GM20431 (cell line): ENCODE results near the gene ATP9B.
"Not testable (repeated sequence)": the region's sequence is repeated elsewhere in the genome, so short reads cannot be mapped to it uniquely, and the experiment has no call there.

ENCODE experiments used
- in situ Hi-C: fragments of 300-500 bp; cut with MseI, MboI; formaldehyde crosslinking; loops from one replicate; pipeline ENCODE4 v1.15.0; 2020; ENCODE audit warnings: low sequenced_read_pairs; ENCODE audit not compliant: unreplicated experiment

The ATP9B gene

DNA sequence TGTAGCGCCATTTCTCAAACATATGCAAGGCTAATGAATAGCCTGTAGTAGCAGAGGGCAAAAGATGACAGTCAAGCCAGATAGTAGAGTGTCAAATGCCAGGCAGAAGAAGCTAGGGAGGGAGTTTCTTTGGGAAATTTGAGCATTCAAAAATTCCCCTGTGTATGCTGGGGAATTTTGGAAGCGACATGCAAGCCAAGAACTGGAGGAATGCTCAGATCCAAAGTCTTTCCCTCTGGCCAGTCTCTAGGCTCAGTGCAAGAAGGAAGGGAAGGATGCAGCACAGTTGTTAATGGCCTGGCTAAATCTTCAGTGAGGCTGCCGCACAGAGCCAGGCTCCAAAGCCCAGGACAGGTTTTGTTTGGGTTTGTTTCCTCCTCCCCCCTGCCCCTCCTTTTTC lies 59.9 kb downstream of the ATP9B start:
- in situ Hi-C loops: no loop called here

DNA sequence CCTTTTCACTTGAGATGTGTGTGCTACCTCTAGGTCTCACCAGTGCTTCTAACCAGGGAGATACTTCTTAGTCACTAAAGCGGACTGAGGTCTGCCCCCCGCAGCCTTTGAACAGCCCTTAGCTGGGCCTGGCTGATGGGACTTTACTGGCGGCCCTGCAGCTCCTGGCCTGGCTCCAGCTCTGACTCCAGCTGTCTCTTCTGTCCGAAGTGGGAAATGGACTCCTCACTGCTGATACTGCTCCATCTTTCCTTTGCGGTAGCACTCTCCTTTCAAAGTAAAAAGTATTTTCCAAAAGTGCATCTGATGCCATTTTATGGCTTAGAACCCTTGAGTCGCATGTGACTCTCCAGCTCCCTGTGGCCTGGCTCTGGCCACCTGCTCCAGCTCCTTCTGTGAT lies 64.5 kb downstream of the ATP9B start:
- in situ Hi-C loops: no loop called here

DNA sequence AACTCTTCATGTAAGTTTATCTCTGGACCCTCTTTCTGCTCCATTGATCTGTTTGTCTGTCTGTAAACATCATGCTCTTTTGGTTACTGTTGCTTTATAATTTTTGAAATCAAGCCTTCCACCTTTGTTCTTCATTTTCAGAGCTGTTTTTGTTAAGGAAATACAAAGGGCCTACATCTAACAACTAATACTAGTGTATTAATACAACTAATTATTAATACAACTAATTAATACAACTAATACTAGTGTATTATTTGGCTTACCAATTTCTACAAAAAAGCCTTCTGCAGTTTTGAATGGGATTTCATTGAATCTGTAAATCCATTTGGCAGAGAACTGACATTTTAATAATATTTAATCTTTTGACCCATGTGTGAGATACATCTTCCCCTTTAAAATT lies 66.7 kb downstream of the ATP9B start:
- in situ Hi-C loops: no loop called here

DNA sequence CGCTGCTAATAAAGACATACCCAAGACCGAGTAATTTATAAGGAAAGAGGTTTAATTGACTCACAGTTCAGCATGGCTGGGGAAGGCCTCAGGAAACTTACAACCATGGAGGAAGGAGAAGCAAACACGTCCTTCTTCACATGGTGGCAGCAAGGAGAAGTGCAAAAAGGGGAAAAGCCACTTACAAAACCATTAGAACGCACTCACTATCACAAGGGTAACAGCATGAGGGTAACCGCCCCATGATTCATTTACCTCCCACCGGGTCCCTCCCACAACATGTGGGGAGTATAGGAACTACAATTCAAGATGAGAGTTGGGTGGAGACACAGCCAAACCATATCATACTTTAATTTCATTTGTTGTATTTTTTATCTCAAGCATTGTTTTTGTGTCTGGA lies 67.5 kb downstream of the ATP9B start:
- in situ Hi-C loops: no loop called here

DNA sequence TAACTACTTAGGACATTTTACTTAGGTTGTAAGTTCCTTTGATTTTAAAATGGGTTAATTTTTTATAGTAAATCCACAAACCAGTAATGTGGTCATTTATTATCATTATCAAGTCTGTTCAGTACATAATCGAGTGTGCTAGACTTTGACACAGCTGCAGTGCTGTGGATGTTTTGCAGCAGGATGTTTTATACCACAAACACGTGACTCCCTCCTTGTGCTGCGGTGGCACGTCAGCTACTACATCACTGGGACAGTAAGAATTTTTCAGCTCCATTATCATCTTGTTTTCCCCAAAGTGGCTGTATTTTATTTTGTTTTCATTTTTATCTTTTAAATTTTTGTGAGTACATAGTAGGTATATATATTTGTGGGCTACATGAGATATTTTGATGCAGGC lies 70.0 kb downstream of the ATP9B start:
- in situ Hi-C loops: no loop called here

DNA sequence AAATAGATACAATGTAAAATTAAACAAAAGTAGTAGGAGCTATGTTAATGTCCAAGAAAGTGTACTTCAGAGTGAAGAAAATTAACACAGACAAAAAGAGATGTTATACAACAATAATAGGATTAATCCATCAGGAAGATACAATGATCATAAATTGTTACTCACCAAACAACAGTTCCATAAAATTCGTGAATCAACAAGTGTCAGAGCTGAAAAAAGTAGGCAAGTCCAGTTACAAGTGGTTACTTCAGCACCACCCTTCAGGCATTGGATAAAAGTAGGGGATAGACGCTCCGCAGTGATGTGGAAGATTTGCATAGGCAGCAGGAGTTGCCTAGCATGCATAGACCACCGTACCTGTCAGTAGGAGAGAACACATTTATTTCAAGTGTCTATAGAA lies 77.8 kb downstream of the ATP9B start:
- in situ Hi-C loops: no loop called here

DNA sequence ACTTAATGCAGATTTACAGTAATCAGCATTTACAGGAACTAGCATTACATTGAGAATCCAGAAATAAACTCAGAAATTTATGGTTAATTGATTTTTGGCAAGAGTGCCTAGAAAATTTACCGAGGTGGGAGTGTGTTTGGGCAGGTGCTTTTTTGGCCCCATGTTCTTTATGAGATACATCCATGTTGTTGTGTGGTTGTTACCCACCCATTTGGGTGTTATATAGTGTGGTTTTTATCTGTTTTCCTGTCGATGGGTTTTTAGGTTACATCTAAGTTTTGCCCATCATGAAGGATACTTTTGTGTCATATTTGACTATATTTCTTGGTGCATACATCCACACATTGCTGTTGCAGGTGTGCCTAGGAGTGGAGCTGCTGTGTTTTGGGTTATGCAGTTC lies 82.0 kb downstream of the ATP9B start:
- in situ Hi-C loops: no loop called here

DNA sequence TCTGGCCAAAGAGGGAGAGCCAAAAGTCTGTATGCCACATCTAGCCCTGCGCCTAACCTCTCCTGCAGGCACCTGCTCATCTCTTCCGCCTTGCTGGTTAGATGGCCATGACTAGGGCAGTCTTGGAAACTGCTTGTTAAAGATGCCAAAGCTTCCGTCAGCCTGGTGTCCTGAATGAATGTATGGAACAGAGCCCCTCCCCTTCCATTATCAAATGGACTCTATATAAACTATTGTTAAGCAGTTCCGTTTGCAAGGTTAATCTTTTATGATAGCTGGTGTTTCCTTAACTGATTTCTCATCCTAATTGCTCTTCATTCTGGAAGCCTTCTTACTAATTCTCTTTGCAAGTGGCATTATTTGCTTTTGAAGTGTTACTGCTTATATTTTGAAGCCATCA lies 87.1 kb downstream of the ATP9B start:
- in situ Hi-C loops: no loop called here

DNA sequence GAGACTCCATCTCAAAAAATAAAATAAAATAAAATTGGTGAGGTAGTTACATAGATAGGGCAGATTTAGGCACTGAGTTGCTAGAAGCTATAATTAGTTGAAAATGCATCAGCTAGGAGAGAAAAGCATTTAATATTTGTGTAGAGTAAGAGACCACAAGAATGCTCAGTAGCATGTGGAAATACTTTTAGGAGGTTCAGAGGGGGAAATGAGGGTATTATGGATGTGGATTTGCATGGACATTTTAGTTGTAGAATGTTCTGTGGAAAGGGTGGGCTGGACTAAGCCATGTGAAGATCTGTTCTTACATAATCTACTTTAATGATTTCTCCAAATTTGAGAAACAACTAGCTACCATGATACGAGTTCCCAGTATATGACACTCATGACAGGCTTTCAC lies 95.5 kb downstream of the ATP9B start:
- in situ Hi-C loops: no loop called here

DNA sequence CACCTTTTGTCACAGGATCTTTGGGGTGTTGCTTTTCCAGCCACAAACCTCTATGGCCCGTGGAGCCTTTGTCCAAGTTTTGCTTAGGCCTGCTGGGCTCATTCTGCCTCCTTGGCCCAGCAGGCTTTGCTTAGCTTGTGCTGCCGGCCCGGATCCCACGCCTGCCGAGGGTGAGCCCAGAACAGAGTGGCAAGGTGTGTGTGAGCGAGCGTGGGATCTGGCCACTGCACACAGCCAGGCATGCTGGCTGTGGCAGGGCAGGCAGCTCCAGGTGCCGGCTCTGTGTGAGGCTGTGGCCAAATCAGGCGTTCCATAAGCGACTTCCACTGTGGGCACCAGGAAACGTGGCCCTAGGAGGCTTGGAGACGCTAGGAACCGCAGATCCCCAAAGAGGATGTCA lies 97.5 kb downstream of the ATP9B start:
- in situ Hi-C loops: no loop called here

DNA sequence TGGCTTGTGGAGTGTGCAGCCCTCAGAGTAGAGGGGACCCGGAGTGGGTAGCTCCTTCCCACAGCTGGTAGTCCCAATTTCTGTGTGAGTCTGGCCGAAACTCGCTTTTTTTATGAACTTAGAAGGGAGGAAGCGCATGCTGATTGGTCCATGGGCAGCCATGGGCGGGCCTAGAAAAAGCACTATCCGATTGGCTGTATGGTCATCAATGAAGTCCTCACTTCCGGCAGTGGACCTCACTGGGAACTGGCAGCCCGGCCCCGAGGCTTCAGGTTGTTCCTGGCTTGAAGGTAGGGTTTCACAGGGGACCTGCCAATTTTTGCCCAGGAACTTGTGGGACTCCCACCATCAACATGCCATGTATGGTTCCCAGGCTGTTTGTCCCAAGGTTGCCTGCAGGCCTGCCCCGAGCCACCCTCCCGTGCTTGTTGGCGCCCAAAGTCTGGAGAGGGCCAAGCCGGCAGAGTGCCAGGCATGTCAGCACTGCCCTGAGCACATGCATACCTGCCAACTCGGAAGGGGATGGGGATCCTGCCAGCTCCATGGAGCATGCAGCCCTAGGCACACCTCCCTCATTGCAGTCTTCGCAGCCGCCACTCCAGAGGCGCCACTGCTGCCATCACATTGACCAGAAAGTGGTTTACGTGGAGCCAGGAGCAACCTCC lies 98.5 kb downstream of the ATP9B start:
- in situ Hi-C loops: no loop called here

DNA sequence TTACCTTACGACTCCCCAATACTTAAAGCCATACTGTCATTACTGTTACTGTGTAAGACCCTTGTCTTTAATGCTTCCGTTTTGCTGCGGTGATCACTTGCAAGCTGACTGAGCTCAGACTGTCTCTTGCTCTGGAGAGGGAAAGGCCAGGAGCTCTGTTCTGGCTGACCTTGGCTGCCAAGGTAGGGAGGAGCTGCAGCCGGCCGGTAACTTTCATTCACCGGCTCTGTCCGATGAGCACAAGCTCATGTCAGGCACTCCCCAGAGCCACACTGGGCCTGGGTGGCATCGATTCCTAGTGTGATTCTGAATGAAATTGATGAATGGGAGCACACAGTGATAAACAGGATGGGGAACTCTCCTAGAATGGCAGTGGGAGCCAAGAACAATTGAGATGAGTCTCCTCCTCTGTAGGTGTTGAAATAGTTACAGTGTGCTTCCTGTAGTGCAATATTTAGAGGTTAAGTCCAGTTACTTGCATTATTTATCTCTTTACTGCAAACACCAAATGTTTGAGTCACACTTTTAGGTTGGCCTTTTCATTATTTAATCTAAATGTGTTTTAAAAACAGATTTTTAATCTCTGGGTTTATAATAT lies 100.9 kb downstream of the ATP9B start:
- in situ Hi-C loops: no loop called here

DNA sequence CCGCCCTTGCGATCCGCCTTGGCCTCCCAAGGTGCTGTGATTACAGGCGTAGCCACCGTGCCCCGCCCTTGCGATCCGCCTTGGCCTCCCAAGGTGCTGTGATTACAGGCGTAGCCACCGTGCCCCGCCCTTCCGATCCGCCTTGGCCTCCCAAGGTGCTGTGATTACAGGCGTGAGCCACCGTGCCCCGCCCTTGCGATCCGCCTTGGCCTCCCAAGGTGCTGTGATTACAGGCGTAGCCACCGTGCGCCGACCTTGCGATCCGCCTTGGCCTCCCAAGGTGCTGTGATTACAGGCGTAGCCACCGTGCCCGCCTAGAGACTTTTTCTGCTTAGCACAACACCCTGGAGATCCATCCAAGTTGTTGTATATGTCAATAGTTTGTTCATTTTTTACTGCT lies 103.1 kb downstream of the ATP9B start:
- in situ Hi-C loops: not testable (repeated sequence)

DNA sequence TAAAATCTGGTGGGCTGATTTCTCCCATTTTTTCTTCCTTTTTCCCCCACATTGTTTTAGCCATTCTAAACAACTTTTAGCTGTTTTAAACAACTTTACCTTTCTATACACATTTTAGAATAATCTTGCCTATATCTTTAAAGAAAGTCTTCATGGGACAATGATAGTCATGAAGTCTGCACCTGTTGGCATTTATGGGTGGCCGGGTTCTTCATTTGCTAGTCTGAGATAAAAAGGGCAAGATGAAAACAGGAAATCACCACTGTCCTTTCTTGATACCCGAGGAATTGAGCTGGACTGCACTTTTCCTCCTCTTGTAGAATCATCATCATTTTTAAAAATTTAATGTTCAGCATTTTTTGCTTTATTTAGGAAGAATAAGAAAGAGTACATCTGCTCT lies 104.5 kb downstream of the ATP9B start:
- in situ Hi-C loops: no loop called here

DNA sequence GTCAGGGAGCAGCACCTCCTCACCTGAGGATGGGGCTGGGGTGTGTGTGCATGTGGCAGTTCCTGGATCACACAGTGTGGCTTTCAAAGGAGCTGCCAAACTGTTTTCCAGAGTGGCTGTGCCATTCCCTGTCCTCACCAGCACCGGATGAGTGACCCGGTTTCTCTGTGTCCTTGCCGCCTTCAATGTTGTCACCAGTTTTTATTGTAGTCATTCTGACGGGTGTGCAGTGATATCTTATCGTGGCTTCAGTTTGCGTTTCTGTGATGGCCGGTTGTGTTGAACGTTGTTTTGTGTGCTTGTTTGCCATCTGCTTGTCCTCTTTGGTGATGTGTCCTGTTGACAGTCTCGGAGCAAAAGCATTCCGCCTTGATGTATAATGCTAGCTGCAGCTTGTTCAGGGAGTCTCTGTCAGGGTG lies 108.9 kb downstream of the ATP9B start:
- in situ Hi-C loops: no loop called here

DNA sequence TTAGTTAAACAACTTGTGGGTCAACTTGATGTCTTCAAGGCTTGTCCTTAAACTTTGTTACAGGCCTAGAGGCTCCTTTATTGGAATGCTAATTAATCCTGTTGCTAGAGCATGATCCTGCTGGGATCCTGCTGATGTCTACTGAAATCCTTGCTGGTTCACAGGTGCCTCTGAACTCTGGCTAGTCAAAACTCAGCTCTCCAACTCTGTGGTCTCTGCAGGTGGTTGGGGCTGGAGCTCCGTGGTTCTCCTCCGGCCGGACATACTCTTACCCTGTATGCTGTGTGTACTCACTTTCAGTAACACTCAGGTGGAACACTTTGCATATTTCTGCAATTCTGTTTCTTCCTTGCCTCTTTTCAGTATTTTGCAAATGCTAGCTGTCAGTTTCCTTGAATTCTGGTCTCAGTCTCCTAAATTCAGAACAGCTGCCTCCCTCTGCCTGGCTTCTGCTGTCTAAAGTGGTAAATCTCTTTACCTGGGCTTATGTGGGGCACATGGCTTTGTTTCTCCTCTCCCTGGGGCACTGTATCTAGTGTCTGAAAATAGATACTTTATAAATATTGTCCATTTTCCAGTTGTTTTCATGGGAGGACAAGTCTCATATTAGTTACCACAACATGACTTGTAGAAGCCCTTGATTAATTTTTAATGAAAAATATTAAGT lies 113.0 kb downstream of the ATP9B start:
- in situ Hi-C loops: no loop called here

DNA sequence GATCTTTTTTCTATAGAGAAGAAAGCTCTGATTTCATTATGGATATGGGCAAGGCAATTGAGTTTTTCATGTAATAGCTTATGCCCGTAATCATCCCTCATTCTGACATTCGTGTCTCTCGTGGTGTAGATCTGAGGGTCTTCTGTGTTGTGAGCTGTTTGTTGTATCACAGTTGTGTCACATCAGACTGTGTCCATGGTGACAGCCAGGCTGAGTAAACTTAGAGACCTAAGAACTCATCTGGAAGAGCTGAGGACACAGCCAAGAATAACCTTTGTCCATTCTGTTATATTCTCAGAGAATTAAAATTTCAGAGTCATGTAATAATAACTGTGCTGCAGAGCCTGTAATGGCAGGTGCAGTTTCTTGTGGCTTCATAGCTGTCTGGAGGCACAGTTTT lies 116.5 kb downstream of the ATP9B start:
- in situ Hi-C loops: no loop called here

DNA sequence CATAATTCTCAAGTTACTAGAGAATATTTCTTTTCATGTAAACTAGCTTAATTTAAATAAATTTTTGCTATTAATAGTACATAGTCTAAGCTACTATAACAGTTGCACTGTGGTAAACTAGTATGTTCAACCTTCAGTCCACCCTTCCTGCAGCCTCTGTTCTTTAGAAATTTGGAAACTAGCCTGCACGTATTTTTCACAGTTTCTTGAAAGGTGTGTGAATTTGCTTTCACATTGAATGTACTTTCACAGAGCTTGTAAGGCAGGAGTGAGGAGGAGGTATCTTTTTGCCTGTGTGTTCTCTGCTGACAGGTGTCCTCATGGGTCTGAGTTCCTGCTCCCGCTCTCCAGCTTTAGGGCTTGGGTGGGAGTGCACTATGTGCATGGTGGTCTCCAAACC lies 117.5 kb downstream of the ATP9B start:
- in situ Hi-C loops: no loop called here

DNA sequence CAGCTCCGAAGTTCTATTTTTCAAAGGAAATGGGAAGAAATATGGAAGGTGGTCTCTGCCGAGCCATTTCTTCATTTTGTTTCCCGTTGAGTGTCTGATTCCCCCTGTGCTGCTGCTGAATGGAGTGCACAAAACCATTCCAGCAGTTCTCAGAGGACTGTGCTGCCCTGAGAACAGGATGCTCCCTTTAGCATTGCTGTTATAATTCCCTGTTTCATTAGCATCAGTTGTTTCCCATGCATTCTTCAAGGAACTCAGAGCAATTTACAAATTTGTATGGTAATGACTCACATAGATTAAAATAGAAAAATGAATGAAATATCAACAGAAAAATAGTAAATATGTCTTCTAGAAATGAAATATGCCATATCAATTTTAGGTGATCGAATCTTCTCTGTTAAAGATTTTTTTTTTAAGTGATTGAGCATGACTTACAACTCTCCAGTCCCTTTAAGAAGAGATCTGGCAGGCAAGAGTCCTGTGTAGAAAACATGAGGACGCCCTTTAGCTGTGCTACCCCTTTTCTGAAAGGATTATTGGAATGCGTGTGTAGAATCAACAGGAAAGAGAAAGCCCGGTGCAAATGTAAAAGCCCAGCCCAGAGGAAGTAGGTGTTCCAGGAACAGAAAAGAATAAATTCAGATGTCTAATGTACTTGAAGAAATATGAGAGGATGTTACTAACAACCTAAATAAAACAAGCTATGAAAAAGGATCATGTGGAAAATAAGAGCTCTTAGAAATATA lies 118.5 kb downstream of the ATP9B start:
- in situ Hi-C loops: no loop called here

DNA sequence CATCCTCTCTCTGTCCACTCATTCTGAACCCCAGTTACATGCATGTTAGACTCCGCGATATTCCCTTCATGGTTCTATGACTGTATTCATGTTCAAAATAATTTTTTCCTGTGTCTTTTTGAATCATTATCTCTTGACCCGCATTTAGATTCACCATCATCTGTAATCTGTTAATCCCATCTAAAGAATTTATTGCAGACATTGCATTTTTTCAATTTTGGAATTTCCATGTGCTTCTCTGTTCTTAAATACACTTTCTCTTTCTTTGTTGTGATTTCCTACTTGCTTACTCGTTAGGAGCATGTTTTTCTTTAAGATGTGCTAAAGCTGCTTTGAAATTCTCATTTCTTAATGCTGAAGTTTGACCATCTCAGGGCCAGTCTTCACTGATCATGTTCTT lies 122.2 kb downstream of the ATP9B start:
- in situ Hi-C loops: no loop called here

DNA sequence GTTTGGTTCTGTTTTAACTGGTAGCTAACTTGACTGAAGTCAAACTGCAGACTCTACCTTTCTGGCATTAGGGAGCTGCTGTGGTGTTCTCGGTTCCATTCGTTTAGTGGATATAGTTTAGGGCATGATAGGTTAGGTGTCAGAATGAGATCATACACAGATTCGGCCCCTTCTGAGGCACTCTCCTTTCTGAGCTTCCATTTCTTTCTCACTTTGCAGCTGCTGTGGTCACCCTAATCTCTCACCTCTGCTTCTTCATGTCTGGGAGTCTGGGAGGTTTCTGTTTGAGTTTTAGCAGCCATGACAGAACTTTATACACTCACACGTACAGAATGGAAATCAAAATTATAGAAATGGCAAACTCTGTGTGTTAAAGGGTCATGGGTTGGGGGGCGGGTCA lies 122.8 kb downstream of the ATP9B start:
- in situ Hi-C loops: no loop called here
